Measurements from ENCODE around the gene ZPBP2. TPM values are rescaled to one million over a fixed set of nuclear protein-coding genes. Genes with fewer than 3 reads are reported as not detected.

ZPBP2 gene
- total RNA-seq, 1 experiment from 2014 or later, result not detected

DNA sequence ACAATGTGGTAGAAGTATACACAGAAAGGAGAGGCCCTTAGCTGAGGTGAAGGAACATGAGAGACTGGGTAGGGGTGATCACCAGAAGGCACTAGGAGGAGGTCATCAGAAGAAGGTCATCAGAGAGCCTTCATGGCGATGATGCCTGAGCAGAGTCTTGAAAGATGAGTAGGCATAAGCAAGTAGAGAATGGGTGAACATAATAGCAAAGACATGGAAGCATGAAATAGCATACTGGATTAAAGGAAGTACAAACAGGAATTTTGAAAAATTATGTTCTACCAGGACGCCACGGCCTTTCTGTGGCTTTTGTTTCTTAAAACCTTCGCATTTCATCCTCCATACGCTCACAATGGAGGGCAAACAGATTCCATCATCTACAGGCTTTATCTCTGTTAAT lies 6.8 kb upstream of the ZPBP2 start:
- no peak overlapping the region for H3K4me3 Mint-ChIP-seq
- H3K27me3 Mint-ChIP-seq (ENCODE audit: low read depth), result peaks cover 56% of the 10 kb centered on the region
- no peaks in the 10 kb centered on the region for H3K36me3 Mint-ChIP-seq (ENCODE audit: insufficient read depth in 1 of 3, low read depth in 3 of 3)
- H3K9me3 ChIP-seq (ENCODE audit: control insufficient read depth, low read depth, low read length), result no peaks in the 10 kb centered on the region
- H3T11ph ChIP-seq (ENCODE audit: low read length), result no peak overlapping the region
- TF ChIP-seq, protein P1, sequence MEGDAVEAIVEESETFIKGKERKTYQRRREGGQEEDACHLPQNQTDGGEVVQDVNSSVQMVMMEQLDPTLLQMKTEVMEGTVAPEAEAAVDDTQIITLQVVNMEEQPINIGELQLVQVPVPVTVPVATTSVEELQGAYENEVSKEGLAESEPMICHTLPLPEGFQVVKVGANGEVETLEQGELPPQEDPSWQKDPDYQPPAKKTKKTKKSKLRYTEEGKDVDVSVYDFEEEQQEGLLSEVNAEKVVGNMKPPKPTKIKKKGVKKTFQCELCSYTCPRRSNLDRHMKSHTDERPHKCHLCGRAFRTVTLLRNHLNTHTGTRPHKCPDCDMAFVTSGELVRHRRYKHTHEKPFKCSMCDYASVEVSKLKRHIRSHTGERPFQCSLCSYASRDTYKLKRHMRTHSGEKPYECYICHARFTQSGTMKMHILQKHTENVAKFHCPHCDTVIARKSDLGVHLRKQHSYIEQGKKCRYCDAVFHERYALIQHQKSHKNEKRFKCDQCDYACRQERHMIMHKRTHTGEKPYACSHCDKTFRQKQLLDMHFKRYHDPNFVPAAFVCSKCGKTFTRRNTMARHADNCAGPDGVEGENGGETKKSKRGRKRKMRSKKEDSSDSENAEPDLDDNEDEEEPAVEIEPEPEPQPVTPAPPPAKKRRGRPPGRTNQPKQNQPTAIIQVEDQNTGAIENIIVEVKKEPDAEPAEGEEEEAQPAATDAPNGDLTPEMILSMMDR (conservative IDR thresholded peaks at IDR 0.05), result no peak
- H3K9ac ChIP-seq (ENCODE audit: extremely low read depth, insufficient read length, low read length), result no peak overlapping the region
- no peak overlapping the region for H2BK20ac ChIP-seq (ENCODE audit: low read depth, low read length, poor library complexity, severe bottlenecking)
- no peak overlapping the region for H3K23ac ChIP-seq (ENCODE audit: insufficient read length, low read depth, low read length)
- H2BK15ac ChIP-seq (ENCODE audit: low read depth, low read length), result no peak overlapping the region
- H3K4me2 ChIP-seq (ENCODE audit: insufficient read depth, insufficient read length, low read length), result no peak overlapping the region
- peaks cover 3 to 9% of the 10 kb centered on the region in 2 experiments; a peak in 3 of 4 replicates for H3K4me1 Mint-ChIP-seq
- no peak overlapping the region for H3K4ac ChIP-seq (ENCODE audit: low read depth, low read length)
- H3K23me2 ChIP-seq (ENCODE audit: insufficient read length, low read depth, low read length, poor library complexity, severe bottlenecking), result no peaks in the 10 kb centered on the region
- no peak for DNase-seq
- H2AK5ac ChIP-seq (ENCODE audit: insufficient read length, low read length), result no peak overlapping the region
- H2BK12ac ChIP-seq (ENCODE audit: insufficient read length, low read depth, low read length), result no peak overlapping the region
- no peak overlapping the region for H3K27ac Mint-ChIP-seq
- no peak overlapping the region for H3K27ac ChIP-seq (ENCODE audit: insufficient read length, low read depth, low read length)
- no peaks in the 10 kb centered on the region for H4K20me1 ChIP-seq (ENCODE audit: control insufficient read depth, insufficient read depth, insufficient read length)
- H4K5ac ChIP-seq (ENCODE audit: insufficient read length, low read depth, low read length), result no peak overlapping the region
- H3K4me1 ChIP-seq (ENCODE audit: insufficient read depth, low read length), result no peaks in the 10 kb centered on the region
- peaks cover 0 to 5% of the 10 kb centered on the region in 2 experiments; a peak in 2 of 5 replicates for H3K9me3 Mint-ChIP-seq
- WGBS (ENCODE audit: extremely low coverage, insufficient read length, low lambda C conversion rate), result no CpG with 5 or more reads among the region's 5 CpGs
- no peaks in the 10 kb centered on the region for H3K79me1 ChIP-seq (ENCODE audit: insufficient read depth, low read depth, low read length, poor library complexity, severe bottlenecking)
- H2BK120ac ChIP-seq (ENCODE audit: low read depth, low read length, poor library complexity, severe bottlenecking), result no peak overlapping the region
- H3K27me3 ChIP-seq (ENCODE audit: insufficient read depth, low read length), result peaks cover 16% of the 10 kb centered on the region; the same call in 1 of the 2 replicates
- no peak overlapping the region for H3K56ac ChIP-seq (ENCODE audit: insufficient read length, low read depth, low read length)
- no peak overlapping the region for H2BK5ac ChIP-seq (ENCODE audit: insufficient read length, low read length)
- H4K8ac ChIP-seq (replicated peaks; ENCODE audit: insufficient read length, low read depth, low read length), result no peak overlapping the region
- H3K79me2 ChIP-seq (ENCODE audit: insufficient read depth, low read length), result no peaks in the 10 kb centered on the region
- H3K18ac ChIP-seq (ENCODE audit: insufficient read length, low read depth, low read length), result no peak overlapping the region
- no peak overlapping the region for H4K91ac ChIP-seq (ENCODE audit: insufficient read length, low read depth, low read length)
- H2AFZ ChIP-seq (ENCODE audit: low read length), result no peak overlapping the region
- H3K14ac ChIP-seq (ENCODE audit: insufficient read depth, low read length), result no peak overlapping the region

All from H9 (cell line).